Stimulated activated CD4-positive, alpha-beta T cell treated with anti-CD3 and anti-CD28 coated beads, Interleukin-2, amount 100 ng/mL, for 4 hours (primary cell): ENCODE measurements around the gene SDF4.

ENCODE experiments used
- DNase-seq: peaks from one replicate; pipeline ENCODE4 v3.0.0-alpha.2; 2020; ENCODE audit warnings: low read depth

SDF4 gene

DNA sequence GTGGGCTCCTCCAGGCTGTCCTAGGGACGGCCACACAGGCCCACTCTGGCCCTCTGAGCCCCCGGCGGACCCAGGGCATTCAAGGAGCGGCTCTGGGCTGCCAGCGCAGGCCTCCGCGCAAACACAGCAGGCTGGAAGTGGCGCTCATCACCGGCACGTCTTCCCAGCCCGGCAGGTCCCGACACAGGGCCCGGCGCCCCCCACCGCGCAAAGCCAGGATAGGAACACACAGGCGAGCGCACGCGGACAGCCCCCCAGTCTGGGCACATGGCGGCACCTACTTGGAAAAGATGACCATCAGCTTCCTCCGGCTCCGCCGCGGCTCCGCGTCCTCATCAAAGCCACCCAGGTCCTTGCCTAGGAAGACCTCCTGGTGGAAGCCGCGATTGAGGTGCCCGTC, 3.6 kb downstream of the SDF4 start:
- no peak for DNase-seq

DNA sequence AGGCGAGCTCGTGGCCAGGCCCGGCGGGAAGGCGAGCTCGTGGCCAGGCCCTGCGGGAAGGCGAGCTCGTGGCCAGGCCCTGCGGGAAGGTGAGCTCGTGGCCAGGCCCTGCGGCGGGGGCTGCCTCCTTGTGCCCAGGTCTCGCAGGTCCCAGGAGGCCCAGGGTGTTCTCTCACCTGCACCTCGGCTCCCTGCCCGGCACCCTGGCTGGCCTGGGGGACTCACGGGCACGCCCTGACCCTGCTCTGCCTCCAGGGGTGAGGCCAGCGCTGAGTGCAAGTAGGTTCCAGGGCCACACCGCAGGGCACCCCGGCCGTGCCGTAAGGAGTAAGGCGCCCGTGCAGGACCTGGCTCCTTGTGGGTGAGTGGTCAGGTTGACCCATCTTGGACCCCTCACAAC, 4.4 kb downstream of the SDF4 start:
- no peak for DNase-seq

DNA sequence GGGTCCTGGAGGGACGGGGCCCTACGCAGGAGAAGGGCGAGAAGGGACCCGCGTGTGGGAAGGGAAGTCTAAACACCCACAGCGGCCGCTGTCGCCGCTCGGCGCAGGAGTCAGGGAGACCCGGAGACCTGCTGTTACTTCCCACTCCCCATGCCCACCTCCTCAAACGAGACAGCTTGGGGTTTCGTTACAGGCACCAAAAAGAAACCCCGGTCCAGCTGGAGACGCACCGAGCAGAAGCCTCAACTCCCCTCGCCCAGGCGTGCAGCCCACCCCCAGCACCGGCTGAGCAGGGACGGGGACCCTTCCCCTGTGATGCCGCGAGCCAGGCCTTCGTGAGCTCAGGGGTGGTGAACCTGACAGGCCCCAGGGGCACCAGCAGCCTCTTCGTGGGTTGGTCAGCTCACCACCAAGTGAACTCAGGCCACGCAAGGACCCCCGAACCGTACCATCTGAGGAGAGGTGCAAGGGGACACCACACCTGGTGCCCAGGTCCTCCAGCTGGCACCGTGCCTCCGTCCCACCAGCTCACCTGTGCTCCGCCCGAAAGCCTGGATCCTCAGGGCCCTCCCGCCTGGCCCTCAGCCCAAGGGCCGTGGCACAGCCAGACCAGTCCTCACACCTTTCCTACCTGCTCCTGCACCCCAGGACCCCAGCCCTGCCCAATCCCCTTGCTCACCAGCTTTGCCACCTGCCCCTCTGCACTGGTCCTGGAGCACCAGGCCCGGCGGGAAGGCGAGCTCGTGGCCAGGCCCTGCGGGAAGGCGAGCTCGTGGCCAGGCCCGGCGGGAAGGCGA, 5.0 kb downstream of the SDF4 start:
- DNase-seq: no peak

DNA sequence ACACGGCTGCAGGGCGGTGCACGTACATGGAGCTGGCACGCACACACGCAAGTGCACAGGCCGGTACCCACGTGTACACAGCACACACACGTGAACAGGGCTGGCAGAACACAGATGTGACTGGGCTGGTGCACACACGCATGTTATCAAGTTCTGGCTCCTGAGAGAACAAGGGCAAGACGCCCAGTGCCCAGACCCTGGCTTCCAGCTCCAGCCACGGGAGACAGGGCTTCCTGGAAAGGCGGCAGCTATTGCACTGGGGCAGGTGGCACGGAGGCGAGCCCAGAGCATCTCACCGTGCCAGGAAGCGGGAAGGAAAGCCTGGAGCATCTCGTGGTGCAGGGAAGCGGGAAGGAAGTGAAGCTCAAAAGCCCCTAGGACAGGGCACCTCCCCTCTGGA, 5.9 kb downstream of the SDF4 start:
- no peak for DNase-seq

DNA sequence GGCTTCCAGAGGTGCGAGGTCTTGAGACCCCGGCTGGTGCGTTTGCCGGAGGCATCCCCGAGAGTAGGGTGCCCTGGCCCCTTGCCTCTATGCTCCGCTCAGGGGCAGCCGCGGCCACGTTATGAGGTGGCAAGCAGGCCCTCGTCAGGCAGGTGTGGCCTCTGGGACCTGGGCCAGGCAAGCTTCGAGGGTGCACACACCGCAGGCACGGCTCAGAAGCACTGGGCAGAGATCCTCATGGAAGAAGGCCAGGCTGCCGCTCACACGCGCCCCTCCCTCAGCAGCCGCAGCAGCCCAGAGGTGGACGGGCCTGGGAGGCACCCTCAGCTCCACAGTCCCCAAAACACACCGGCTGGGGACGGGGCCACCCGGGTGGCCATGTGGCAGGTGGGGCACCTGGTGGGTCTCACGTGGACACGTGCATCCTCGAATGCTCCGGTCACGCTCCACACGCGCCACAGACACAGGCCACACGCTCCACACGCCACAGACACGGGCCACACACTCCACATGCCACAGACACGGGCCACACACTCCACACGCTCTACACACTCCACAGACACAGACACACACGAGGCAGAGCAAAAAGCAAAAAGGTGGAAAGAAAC, 6.5 kb downstream of the SDF4 start:
- no peak for DNase-seq

DNA sequence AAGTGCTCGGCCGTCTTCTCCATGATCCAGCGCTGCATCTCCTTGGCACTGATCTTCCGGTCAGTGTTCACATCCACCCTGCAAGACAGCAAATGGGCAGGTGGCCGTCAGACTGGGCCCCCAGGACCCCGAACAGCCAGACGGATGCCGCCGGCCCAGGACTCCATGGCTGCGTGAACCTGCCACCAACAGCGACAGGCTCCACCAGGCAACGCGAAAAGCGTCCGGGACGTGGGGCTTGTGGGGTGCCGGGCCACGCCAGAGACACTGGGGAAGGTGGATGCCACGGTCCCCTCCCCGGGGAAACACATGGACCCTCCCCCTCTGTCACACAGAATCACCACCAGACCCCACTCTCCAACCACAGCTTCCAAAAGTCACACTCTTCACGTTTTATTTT, 7.9 kb downstream of the SDF4 start:
- DNase-seq: no peak

DNA sequence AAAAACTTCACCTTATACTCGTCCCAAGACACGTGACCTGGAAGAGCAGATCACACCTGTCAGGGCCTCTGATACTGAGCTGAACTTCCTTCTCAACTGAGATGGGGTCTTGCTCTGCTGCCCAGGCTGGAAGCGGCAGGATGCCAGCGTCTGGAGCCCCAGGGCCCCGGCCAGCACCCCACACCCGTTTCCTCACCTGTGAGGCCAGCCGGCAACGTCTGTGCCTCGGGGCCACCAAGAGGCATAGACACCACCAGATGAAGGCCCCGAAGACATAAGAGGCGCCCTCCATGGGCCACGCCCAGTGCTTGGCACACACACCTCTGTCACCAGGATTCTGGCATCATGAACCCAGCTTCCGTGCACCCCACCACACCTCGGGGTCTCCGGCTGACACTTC, 8.5 kb downstream of the SDF4 start:
- no peak for DNase-seq

DNA sequence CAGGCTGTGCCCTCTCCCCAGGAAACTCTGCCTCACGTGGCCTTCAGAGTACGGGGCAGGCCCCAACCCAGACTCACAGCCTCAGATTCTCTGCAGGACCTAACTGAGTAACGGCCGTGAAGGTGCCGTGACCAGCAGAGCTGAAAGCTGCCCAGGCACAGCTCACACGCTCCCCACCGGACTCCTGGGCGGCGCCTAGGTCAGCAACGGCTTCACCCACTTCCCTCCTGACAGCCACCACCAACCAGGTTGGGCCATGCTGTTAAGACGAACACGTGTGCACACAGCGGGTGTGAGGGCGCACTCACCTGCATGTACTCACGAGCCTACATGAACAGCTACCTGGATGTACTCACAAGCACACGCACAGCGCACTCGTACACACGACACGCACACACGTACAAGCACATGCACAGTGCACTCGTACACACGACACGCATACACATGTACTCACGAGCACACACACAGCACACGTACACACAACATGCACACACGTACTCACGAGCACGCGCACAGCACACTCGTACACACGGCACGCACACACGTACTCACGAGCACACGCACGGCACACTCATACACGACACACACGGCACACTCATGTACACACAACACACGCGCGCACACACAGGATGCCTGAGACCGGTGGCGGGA, 9.1 kb downstream of the SDF4 start:
- DNase-seq: no peak

DNA sequence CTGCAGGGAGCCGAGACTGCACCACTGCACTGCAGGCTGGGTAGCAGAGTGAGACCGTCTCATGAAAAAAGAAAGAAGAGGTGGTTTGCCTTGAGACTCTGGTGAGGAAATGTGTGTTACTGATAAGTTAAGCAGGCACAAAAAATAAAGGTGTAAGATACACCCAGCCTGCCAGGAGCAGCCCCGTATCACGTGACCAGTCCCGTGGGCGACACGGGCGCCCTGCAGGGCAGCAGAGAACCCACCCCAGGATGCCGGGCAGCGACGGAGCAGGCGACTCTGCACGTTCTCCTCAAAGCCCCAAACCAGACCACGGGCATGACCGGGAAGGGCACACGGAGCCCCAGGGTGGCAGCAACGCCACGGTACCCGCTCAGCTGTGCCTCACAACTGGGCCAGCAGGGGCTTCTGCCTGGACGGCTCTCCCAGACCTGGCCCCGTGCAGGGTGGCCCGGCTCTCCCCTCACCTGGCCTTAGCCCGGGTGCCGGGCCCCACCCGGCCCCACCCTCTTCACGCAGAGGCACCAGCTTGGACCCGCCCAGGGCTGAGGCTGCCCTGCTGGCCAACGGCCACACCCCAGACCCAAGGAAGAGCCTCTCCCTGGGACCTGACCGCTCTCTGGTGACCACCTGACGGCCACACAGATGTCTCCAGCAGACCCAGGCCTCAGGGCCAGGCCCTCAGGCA, 9.8 kb downstream of the SDF4 start:
- no peak for DNase-seq

DNA sequence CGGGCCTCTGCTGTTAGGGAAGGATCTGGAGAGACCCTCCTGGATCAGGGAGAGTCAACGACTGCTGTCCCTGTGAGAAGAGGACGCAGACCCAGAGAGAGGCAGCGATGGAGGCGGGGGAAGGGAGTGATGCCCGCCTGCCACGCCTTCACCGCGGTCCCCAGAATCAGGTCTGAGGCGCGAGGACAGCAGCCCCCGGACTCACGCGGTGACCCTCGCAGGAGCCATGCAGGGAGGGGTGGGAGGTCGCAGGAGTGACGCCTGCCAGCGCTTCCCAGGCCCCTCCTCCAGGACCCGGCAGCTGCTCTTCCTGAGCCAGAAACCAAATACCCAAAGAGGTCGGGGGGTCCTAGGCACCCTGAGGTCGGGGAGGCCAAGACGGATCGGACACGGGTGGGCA, 11.6 kb downstream of the SDF4 start:
- DNase-seq: no peak

DNA sequence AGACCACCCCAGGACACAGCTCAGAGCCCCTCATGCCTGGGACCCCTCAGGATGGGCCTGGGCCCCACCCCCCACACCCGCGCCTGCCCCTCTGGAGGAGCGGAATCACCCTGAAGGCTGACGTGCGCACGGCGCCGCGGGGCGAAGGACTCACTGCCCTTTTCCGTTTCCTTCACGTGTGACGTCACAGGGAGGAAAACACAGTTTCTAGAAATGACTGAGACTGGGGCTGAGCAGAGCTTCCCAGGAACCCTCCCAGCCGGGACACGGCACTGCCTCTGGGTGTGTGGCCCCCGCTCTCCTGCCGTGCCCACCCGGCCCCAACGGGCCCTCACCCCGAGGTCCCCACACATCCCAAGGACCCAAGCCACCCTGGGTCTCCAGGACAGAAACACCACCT, 12.5 kb downstream of the SDF4 start:
- peak; percentile 45 for DNase-seq

DNA sequence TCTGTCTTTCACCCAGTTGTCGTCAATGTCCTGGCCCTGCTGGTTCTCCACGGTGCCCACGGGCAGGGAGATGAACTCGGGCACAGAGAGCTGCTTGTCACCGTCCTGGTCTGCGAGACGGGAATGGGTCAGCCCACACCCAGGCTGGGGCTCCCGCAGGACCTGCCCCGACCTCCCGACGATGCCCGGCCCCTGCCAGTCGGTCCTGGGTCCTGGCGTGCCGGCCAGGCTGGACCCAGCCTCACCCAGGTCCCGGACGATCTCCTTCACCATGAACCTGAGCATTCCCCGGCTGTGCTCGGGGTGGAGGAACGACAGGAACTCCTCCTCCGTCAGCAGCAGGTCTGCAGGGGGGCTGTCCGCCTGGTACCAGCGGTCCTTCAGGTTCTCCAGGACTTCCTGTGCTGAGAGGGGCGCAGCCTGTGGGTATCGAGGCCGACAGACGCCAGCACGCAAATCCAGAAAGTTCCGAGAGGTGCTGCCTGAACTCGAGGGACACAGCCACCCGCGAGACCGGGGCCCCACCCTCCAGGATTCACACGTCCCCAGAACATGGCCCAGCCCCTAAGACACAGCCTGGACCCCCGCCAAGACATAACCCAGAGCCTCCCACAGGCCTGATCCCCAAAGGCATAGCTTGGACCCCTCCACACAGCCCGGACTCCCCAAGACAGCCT, 13.1 kb downstream of the SDF4 start:
- no peak for DNase-seq

DNA sequence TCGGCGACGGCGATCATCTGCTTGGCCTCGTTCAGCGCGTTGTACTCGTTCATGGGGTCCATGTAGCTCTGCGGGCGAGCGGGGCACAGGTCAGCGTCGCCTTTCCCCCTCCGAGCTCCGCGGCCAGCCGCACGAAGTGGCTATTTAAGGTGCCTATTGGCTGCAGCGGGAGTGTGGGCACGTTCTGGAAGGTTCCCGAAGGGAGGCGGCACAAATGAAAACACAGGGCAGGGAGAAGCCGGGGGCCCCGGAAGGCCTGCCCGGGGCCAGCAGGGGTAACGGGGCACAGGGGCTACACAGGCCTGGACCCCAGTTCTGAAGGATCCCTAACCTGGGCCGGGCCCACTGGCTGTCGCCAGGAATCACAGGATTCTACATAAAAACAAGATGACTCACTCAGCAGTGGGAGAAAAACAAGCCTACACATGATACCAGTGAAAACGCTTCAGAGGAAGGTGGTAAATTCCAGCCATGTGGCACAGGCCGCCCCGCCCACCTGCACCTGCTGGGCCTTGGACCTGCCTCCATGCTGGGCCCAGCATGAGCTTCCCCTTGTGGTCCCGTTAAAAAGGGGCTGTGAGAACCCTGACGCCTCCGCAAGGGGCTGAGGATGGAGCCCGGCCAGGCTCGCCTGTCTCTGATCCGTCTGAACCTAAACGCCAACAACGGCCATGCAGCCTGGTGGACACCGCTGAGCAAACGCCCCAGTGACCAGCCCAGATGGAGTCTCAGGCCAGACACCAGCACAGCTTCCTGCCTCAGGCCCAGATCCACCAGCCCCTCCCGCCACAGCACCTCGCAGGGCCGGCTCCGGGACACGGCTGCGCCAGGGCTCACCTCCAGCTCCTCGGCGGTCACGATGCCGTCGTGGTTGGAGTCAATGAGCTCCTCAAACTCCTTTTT, 13.9 kb downstream of the SDF4 start:
- DNase-seq: no peak

DNA sequence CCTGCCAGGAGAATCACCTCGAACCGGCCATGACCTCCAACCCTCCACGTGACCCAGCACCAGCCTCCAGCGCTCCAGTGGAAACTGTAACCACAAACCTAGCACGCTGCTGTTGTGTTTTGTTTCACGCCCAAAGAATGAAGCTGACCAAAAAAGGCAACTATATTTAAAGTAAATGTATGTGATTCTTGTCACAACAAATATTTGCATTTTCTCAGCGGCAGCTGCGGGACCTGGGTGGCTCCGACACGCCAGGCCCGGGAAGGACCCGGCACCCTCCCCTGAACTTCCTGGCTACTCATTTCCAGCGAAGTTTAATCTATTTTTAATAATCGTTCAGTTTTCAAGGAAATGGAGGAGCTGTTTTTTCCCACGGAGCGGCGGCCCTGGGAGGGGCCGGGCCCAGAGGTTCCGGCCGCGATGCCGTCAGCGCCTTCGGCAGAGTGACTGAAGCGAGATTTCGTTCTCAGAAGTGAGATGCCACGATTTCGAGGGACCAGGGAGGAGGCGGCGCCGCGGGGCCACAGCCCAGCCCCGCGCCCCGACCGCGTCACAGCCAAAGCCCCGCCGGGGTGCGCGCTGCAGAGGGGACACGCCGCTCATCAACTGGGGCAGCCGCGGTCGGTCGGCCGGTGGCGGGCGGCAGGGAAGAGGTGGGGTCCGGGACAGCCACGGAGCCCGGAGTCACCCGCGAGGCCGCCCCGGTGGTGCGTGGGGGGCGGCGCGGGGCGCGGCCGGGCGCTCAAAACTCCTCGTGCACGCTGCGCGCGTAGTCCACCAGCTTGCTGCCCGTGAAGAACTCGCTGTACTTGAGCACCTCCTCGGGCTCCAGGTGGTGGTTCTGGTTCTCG, 14.8 kb downstream of the SDF4 start:
- no peak for DNase-seq

DNA sequence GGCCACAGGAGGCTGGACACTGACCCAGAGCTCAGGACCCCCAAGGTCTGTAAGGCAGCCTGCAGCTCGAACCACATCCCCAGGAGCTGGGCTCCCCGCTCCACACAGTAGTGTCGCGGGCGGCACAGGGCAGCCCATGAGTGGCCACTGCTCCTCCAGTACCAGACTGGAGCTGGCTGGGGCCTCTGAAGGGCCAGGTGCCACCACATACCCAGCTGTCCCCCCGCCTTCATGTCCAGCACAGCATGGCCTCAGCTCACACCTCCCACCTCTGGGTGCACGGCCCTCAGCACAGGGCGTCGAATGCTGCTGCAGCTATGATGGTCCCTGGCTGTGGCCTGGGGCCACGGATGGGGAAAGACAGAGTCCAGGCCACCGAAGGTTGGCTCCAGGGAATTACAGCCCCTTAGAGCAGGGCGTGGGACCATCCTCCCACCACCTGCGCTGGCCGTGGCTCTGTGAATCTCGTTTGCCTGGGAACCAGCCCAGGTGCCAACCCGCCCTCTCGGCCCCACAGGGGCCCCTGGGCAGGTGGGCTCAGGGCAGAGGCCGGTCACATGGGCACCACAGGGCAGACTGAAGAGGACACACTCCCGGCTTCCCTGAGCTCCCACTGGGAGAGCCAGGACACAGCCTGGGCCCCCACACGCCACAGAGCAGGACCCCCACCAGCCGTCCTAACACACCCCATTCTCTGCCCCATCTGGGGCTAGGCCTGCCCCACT, 15.8 kb downstream of the SDF4 start:
- DNase-seq: no peak

DNA sequence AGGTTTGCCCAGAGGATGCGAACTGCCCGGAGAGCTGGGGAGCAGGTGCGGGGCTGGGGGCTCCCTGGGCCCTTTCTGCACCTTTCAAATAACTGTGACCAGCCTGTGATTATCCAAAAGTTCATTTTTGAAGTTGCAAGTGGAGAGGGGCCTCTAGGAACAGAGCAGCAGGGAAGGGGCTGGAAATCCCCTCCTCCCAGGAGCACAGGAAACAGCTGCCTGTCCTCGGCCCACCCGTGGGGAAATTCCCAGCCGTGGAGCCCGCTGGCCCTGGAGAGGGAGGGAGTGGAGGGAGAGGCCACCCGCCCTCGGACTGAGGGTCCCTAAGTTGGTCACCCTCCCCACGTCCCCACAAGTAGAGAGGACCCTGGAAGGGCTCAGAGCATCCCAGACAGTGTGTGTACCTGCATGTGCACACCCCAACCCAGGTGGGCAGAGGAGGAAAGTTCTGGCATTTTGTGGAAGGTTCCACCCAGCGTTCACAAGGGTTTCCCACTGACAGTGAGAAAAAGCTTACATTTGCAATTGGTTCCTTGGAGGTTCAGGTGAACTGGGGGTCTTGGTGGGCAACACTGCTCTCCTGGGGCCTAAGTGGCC, 16.6 kb downstream of the SDF4 start:
- DNase-seq: no peak

DNA sequence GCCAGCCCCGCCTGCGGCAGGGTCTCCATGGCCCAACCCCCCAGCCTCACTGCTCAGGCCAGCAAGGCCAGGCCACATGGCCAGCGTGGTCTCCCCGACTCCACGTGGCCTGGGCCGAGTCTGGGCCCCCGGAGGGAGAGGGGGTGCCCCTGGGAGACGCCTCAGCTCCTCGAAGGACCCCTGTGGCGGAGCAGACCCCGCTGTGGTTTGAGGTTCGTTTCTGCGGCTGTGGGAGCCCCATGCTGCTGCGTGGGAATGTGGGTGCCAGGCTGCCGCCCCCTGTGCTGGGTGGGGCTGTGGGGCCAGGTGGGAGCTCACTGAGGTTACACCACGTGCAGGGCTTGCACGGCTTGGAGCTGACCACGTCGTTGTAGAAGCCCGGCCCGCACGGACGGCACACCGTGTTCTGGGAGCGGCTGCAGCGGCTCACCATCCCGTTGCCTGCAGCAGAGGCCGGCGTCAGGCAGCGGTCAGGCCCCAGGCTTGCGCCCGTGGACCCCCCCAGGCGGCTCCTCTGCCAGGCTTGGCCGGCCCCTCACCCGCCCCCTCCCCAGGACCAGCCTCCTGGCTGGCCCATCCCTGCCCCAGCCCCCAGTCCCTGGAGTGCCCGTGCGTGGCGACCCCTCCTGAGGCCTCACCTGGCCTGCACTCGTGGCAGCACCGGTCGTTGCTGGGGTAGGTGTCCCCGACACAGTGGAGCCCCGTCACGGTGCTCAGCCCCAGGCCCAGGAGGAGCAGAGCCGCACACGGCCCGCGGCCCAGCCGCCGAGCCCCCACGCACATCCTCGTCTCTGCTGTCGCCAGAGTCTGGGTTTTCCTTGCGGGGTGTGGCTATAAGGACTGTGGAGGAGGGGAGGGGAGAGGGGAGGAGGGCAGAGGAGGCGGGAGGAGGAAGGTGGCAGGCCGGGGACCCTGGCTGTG, 18.2 kb downstream of the SDF4 start, which contains the start of gene TNFRSF4:
TNFRSF4 (minus strand) TSS at position 809 of the 921 bp plus-strand sequence; CDS start at position 783, 26 bp downstream.
- peak; percentile 64 for DNase-seq

DNA sequence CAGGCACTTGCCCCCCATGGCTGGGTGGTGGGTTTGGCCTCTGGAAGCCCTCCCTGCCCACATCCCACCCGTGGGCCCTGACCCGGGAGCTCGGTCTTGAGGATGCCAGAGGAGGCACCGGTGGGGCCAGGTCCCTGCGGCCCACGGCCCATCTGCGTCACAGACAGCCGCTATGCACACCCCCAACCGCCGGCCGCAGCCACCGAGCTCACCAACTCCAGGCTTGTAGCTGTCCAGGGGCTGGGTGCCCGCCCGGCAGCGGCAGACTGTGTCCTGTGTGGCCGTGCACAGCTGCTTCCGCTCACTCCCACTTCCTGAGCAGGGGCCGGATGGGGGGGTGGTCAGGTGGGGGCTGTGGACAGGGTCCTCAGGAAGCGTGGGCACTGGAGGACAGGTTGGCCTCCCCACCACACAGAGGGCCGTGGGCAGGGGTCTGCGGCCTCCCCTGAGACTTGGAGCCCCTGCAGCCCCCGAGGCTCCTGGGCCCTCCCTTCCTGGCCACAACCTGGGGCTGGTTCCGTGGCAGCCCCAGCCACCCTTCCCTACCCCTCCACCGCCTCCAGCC, 18.9 kb downstream of the SDF4 start:
- no peak for DNase-seq
